OCI-LY1 (cell line): ENCODE measurements around the gene RAB6A.

Source experiments
- EZH2 ChIP-seq: fragments of 200-600 bp; sonication (generic), shearing (Covaris generic); IDR thresholded peaks from 2 replicates; pipeline ENCODE4 v1.8.0; 2017; ENCODE audit warnings: borderline replicate concordance, mixed run types, mild to moderate bottlenecking, antibody characterized with exemption, low read length, moderate library complexity, mixed read lengths
- TF ChIP-seq, protein P1 (sequence below): fragments of 200-600 bp; sonication (generic), shearing (Covaris generic); IDR thresholded peaks from 2 replicates; pipeline ENCODE4 v1.5.1; 2017; ENCODE audit warnings: mild to moderate bottlenecking, antibody characterized with exemption, low read length, moderate library complexity, mixed read lengths

- no peak for TF ChIP-seq EZH2
- TF ChIP-seq, protein P1, sequence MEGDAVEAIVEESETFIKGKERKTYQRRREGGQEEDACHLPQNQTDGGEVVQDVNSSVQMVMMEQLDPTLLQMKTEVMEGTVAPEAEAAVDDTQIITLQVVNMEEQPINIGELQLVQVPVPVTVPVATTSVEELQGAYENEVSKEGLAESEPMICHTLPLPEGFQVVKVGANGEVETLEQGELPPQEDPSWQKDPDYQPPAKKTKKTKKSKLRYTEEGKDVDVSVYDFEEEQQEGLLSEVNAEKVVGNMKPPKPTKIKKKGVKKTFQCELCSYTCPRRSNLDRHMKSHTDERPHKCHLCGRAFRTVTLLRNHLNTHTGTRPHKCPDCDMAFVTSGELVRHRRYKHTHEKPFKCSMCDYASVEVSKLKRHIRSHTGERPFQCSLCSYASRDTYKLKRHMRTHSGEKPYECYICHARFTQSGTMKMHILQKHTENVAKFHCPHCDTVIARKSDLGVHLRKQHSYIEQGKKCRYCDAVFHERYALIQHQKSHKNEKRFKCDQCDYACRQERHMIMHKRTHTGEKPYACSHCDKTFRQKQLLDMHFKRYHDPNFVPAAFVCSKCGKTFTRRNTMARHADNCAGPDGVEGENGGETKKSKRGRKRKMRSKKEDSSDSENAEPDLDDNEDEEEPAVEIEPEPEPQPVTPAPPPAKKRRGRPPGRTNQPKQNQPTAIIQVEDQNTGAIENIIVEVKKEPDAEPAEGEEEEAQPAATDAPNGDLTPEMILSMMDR, result no peak
Measured at GRCh38 chr11:73648121-73648520, 112.8 kb downstream of the RAB6A start.
